Fibroblast of the conjunctiva (primary cell): ENCODE data around the gene CAPZA3.
"Not testable (repeated sequence)": the region's sequence is repeated elsewhere in the genome, so short reads cannot be mapped to it uniquely, and the experiment has no call there.

Experiments used
- DNase-seq: peaks from one replicate; pipeline ENCODE4 v3.0.0-alpha.2; 2010; ENCODE audit warnings: low read depth

The CAPZA3 gene

DNA sequence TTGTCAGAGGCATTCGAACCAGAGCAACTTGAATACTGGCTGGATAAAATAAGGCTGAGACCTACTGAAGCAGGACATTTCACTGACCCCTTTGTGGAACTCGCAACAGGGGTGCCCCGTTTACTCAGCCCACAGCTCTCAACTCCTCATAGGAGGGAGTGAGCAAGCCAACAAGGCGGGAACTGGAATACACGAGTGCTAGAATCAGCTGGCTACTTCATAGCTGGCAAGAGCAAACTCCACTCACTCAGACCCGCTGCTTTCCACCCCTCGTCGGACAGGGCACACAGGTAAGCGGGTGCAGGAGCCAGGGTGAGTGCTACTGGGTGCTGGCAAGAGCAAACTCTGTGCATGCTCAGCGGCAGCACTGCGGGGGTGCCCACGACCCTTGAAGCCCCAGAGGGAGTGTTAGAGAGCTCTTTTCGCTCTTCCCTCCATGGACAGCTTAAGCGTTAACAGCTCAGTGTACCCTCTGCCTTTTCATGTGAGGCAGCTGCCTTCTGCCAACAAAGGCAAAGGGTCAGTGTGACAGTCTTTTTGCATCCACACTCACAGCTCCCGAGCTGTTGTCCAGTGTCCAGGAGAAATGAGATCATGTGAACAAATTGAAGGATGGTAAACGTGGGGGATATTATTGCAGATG is 15.7 kb downstream of the CAPZA3 start:
- no peak for DNase-seq

GRCh38 chr12:18754124-18754707 is 16.3 kb downstream of the CAPZA3 start:
- no peak for DNase-seq

DNA sequence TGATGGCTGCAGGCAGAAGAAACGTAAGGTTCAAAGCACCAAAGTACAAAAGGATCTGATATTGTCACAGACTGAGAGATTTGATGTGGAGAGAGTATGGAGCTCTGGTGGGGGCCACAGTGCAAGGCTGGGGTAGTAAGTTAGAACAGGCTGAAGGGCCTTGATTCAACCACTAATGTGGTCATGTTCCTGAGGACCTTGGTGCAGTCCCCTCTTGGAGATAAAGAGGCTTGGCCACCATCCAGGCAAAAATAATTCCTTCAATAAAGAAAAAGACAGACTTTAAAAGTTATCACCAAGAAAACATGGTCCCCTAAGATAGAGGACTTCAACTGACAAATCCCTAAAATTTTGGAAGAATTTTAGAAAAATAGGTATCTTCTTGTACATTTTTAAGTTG is 17.4 kb downstream of the CAPZA3 start:
- no peak for DNase-seq

GRCh38 chr12:18766479-18766878 is 28.6 kb downstream of the CAPZA3 start:
- DNase-seq: not testable (repeated sequence)

- DNase-seq: no peak
Measured at GRCh38 chr12:18782827-18783226, 44.9 kb downstream of the CAPZA3 start.

DNA sequence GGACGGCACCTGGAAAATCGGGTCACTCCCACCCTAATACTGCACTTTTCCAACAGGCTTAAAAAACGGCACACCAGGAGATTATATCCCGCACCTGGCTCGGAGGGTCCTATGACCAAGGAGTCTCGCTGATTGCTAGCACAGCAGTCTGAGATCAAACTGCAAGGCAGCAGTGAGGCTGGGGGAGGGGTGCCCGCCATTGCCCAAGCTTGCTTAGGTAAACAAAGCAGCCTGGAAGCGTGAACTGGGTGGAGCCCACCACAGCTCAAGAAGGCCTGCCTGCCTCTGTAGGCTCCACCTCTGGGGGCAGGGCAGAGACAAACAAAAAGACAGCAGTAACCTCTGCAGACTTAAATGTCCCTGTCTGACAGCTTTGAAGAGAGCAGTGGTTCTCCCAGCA is 47.5 kb downstream of the CAPZA3 start:
- DNase-seq: not testable (repeated sequence)
